GM21423 (cell line): ENCODE results near the gene PAPSS2.
"Not testable (repeated sequence)": the region's sequence is repeated elsewhere in the genome, so short reads cannot be mapped to it uniquely, and the experiment has no call there.

Source experiments
- ATAC-seq: cut with Tn5 transposase; IDR thresholded peaks from one replicate; pipeline ENCODE4 v1.9.1; 2021; ENCODE audit warnings: mild to moderate bottlenecking, moderate library complexity; ENCODE audit not compliant: unreplicated experiment

Gene PAPSS2

DNA sequence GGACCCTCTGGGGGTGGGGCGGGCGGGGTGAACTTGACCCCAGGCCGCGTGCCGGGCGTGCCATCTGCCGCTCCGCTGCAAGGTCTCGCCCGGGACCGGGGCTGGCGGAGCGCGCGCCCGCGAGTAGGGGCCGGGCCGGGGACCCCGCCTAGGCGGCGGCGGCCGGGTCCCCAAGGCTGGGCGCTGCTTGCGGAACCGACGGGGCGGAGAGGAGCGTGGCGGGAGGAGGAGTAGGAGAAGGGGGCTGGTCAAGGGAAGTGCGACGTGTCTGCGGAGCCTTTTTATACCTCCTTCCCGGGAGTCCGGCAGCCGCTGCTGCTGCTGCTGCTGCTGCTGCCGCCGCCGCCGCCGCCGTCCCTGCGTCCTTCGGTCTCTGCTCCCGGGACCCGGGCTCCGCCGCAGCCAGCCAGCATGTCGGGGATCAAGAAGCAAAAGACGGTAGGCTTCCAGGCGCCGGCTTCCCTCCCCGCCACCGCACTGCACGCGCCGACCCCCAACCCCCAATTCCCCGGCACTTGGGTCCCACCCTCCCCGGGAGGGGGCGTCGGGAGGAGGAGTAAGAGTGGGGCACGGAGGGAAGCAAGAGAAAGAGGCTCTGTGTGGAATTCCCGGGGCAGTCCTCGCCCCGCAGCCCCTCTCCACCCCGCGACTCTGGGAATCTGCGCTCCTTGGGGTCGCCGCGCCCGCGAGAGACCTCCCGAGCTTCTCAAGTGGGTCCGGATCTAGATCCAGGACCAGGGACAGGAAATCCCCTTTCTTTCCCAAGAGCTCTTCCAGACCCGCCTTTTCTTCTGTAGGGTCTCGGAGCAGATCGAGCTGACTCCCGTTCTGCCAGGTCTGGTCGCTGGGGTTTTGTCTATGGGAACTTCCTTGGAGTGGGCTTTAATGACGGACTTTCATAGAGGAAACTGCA is at the start of gene PAPSS2:
PAPSS2 (plus strand) TSS at position 308 of the 913 bp plus-strand sequence; CDS start at position 412, 104 bp downstream.
- no peak for ATAC-seq

GRCh38 chr10:87611341-87611740 is 48.3 kb upstream of the PAPSS2 start:
- not testable (repeated sequence) for ATAC-seq

DNA sequence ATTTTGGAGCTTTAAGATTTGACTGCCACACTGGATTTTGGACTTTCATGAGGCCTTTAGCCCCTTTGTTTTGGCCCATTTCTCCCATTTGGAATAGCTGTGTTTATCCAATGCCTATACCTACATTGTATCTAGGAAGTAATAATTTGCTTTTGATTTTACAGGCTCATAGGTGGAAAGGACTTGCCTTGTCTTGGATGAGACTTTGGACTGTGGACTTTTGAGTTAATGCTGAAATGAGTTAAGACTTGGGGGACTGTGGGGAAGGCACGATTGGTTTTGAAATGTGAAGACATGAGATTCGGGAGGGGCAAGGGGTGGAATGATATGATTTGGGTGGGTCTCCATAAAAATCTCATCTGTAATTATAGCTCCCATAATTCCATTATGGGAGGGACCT is 47.6 kb upstream of the PAPSS2 start:
- no peak for ATAC-seq

DNA sequence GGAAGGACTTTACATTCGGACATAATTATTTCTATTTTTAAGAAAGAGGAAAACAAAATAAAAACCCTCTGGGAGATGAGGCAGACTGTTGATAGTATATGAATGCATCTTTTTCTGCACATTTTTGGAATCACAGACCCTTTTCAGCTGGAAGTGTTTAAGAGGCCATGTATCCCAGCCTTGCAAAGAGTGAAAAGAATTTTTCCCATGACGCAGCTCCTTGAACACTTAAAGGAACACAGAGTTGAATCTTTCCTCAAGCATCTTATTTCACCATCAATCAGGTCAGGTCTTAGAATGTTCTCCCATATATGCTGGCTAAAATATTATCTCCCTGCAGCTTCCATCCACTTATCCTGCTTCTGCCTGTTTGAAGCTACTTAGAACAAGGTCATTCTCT is 45.9 kb upstream of the PAPSS2 start:
- no peak for ATAC-seq

- ATAC-seq = no peak
Observed at GRCh38 chr10:87615856-87616255, 43.8 kb upstream of the PAPSS2 start.

GRCh38 chr10:87617503-87617902 is 42.2 kb upstream of the PAPSS2 start:
- no peak for ATAC-seq

DNA sequence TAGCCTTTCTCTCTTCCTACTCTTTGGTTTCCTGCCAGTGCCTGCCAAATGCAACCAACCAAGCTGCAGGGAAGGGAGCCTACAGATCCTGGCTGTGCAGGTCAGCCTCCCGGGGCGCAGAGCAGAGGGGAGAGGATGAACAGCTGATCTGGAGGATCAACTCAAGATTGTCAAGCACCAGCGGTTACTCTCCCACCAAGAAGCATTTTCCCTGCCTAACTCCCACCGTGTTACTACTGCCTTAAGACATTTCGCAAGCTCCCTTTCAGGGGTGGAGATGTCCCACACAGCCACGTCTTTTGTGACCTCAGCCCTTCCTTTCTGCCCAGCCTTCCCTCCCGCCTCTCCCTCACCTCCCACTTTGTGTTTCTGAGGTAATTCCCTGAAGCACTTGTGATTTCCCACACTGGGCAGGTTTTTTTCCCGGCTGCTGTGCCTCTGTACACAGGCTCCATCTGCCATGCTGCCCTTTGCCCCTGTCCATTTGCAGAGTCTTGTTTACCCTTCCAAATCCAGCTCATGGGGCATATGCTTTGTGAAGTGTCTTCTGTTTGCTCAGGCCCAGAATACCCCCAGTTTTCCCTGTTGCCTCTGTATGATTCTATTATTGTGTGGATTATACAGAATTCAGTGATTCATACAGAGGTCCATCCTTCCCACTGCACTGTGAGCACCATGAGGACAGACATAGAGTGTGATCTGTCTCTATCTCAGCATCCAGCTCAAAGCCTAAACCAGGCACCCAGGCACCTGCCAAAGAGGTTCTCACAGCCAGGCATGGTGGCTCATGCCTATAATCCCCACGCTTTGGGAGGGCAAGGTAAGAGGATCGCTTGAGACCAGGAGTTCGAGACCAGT is 40.9 kb upstream of the PAPSS2 start:
- ATAC-seq = no peak

DNA sequence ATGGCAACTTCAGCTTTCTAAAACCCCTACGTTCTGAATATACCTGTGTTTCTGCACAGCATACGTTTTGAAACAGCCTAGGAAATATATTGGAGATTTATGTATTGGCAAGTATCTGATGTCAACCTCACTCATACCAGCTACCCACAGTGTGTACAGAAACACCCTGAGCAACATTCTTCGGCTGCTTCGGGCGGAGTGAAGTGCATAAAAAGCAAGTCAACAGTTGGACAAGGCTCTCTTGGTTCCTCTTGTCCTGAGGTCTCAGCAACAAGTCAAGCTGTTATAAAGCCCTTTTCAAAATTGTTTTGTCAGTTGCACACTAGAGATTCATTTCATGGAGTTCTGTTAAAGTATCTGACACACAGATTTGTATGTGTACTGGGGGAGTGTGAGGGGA is 40.0 kb upstream of the PAPSS2 start:
- no peak for ATAC-seq

DNA sequence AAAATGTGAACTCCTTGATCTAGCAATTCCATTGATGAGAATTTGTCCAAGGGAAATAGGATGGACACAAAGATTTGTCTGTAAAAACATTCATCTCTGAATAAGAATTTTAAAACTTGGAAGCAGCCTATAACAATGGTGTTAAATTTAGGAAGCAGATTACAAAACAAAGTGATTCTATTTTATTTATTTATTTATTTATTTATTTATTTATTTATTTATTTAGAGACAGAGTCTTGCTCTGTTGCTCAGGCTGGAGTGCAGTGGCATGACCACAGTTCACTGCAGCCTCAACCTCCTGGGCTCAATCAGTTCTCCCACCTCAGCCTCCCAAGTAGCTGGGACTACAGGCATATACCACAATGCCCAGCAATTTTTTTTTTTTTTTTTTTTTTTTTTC is 38.2 kb upstream of the PAPSS2 start:
- not testable (repeated sequence) for ATAC-seq

- ATAC-seq = no peak
Observed at GRCh38 chr10:87622314-87623004, 37.2 kb upstream of the PAPSS2 start.

- no peak for ATAC-seq
Observed at GRCh38 chr10:87623191-87623590, 36.5 kb upstream of the PAPSS2 start.

- no peak for ATAC-seq
Observed at GRCh38 chr10:87625661-87626060, 34.0 kb upstream of the PAPSS2 start.

DNA sequence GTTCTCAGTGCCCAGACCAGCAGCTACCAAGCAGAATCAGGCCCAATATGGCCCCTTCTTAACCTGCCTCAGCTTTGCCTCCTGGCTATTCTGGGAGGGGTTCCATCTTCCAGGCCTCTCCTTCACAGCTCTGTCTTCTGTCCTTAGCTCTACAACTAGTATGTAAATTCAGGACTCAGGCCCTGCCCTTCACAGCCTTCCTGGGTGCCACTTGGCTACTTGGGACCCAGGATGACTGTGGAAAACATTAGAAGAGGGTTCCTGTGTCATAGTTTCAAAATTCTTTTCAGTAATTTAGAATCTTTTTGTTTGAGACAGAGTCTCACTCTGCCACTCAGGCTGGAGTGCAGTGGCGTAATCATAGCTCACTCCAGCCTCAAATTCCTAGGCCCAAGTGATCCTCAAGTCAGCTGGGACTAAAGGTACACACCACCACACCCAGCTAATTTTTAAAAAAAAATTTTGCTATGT is 33.2 kb upstream of the PAPSS2 start:
- no peak for ATAC-seq

DNA sequence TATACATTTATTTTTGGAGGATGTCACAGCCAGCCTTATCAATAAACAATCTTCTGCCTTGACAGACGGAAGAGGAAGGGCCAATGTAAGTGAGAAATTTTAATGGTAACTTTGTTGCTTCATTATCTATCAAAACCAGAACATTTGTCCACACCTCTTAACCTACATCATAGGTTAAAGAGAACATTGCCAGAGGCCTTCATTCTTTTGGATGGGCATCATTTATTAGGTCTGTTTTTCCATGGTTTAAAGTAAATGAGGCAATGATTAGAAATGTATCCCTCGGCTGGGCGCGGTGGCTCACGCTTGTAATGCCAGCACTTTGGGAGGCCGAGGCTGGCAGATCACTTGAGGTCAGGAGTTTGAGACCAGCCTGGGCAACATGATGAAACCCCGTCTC is 29.5 kb upstream of the PAPSS2 start:
- no peak for ATAC-seq

DNA sequence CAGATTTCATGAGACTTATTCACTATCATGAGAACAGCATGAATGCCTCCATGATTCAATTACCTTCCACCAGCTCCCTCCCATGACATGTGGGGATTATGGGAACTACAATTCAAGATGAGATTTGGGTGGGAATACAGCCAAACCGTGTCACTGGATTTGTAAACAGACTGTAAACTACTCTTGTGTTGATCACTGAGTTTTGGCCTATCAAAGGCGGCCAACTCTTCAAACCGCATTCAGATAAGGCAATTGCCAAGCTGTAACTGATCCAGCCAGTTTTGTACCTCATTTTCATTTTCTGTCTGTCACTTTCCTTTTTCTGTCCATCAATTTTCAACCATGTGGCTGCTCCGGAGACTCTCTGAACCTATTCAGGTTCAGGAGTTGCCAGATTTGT is 27.2 kb upstream of the PAPSS2 start:
- ATAC-seq = no peak

- ATAC-seq = no peak
Observed at GRCh38 chr10:87634311-87634710, 25.4 kb upstream of the PAPSS2 start.

- ATAC-seq = peak; percentile 86
Observed at GRCh38 chr10:87635498-87636312, 24.0 kb upstream of the PAPSS2 start.

- no peak for ATAC-seq
Observed at GRCh38 chr10:87636313-87636915, 23.3 kb upstream of the PAPSS2 start.

DNA sequence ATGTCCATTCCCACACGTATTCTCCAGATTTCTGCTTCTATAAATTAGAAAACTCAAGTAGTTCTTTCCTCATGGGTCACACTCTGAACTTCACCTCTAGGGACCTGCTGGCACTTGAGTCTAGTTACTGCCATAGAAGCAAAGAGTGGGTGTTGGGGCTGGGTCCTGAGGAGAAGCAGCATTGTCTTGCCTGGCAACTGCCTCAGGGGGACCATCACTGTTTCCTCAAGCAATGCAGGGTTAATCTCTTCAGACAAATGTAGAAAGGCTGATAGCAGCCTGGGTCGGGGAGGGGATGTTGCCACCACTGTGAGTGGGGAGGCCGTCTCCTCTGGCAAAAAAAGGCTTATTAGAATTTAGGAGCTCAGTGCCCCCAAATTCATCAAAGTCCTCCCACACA is 20.2 kb upstream of the PAPSS2 start:
- ATAC-seq = no peak

GRCh38 chr10:87640043-87640442 is 19.6 kb upstream of the PAPSS2 start:
- ATAC-seq = no peak
